CD4-positive, alpha-beta T cell treated with Interleukin-15 for 1 hour (primary cell): ENCODE data around the gene WBP1L.
"Not testable (repeated sequence)": the region's sequence is repeated elsewhere in the genome, so short reads cannot be mapped to it uniquely, and the experiment has no call there.

Source experiments
- DNase-seq: peaks from one replicate; pipeline ENCODE4 v3.0.0-alpha.2; 2020

Gene WBP1L

GRCh38 chr10:102844190-102844776 is 100.5 kb downstream of the WBP1L start:
- DNase-seq = not testable (repeated sequence)

GRCh38 chr10:102845352-102845902 is 101.7 kb downstream of the WBP1L start:
- no peak for DNase-seq

- no peak for DNase-seq
Measured at GRCh38 chr10:102850025-102850518, 106.3 kb downstream of the WBP1L start.

- not testable (repeated sequence) for DNase-seq
Measured at GRCh38 chr10:102853237-102853636, 109.5 kb downstream of the WBP1L start.

GRCh38 chr10:102855731-102856436 is 112.1 kb downstream of the WBP1L start:
- DNase-seq = not testable (repeated sequence)

GRCh38 chr10:102856758-102857424 is 113.1 kb downstream of the WBP1L start:
- no peak for DNase-seq

GRCh38 chr10:102859911-102860310 is 116.2 kb downstream of the WBP1L start:
- no peak for DNase-seq

GRCh38 chr10:102863660-102864059 is 119.9 kb downstream of the WBP1L start:
- no peak for DNase-seq

- DNase-seq = no peak
Measured at GRCh38 chr10:102865620-102866019, 121.9 kb downstream of the WBP1L start.
